IMR-90 (cell line): ENCODE results near the gene HAUS7. TPM values are rescaled to one million over a fixed set of nuclear protein-coding genes. Genes with fewer than 3 reads are reported as not detected.

Experiments
- ATAC-seq: fragments of 200-7000 bp; cut with Tn5 transposase; 2 replicates; pipeline ENCODE4 v1.9.1; 2020; ENCODE audit warnings: low read depth, mild to moderate bottlenecking, moderate library complexity
- BruUV-seq: library from RNA; stranded (reverse); fragments of 400-500 nt; replicated peaks from 2 replicates; lab custom pipeline; 2021; lab: Mats Ljungman, UMichigan
- CTCF ChIA-PET: fragments of 300-600 bp; formaldehyde crosslinking; extraction: SDS; loops from one replicate; lab custom pipeline; 2021; ENCODE audit warnings: antibody characterized with exemption; lab: Yijun Ruan, JAX
- POLR2A ChIA-PET: fragments of 300-600 bp; sonication (Branson Sonifier 250); formaldehyde crosslinking; loops from one replicate; lab custom pipeline; 2022; ENCODE audit warnings: antibody characterized with exemption; ENCODE audit not compliant: unreplicated experiment; lab: Charles Lee
- DNase-seq: peaks from one replicate; pipeline ENCODE4 v3.0.0; 2013
- H2AFZ ChIP-seq: replicated peaks from 2 replicates; pipeline ENCODE3; 2013; ENCODE audit warnings: low read length, mild to moderate bottlenecking; ENCODE audit not compliant: poor library complexity
- H2AK5ac ChIP-seq: 2 replicates; pipeline ENCODE4 v1.6.1; 2013; ENCODE audit warnings: low read depth, low read length, inconsistent platforms
- H2AK9ac ChIP-seq: replicated peaks from 2 replicates; pipeline ENCODE3; 2013; ENCODE audit warnings: mild to moderate bottlenecking, low read depth, low read length, moderate library complexity; ENCODE audit not compliant: poor library complexity
- H2BK120ac ChIP-seq: 2 replicates; pipeline ENCODE4 v1.6.1; 2013; ENCODE audit warnings: low read depth, low read length, inconsistent platforms
- H2BK15ac ChIP-seq: 3 replicates; pipeline ENCODE4 v1.6.1; 2013; ENCODE audit warnings: low read depth, low read length, inconsistent platforms
- H2BK20ac ChIP-seq: 2 replicates; pipeline ENCODE4 v1.6.1; 2013; ENCODE audit warnings: low read depth, mild to moderate bottlenecking, inconsistent platforms, low read length, moderate library complexity
- H2BK5ac ChIP-seq: 2 replicates; pipeline ENCODE4 v1.6.1; 2013; ENCODE audit warnings: mild to moderate bottlenecking, low read depth, low read length, inconsistent platforms; ENCODE audit not compliant: poor library complexity, severe bottlenecking
- H3K14ac ChIP-seq: replicated peaks from 2 replicates; pipeline ENCODE4 v1.6.1; 2013; ENCODE audit warnings: low read depth, low read length, inconsistent platforms
- H3K18ac ChIP-seq: 2 replicates; pipeline ENCODE4 v1.6.1; 2013; ENCODE audit warnings: low read depth, low read length, control low read depth
- H3K23ac ChIP-seq: 2 replicates; pipeline ENCODE4 v1.6.1; 2013; ENCODE audit warnings: low read depth, low read length, inconsistent platforms
- H3K27ac ChIP-seq: 2 replicates; pipeline ENCODE4 v1.5.1; 2013; ENCODE audit warnings: mild to moderate bottlenecking, control low read depth, low read length; ENCODE audit not compliant: insufficient read depth
- H3K27me3 ChIP-seq: 2 replicates; pipeline ENCODE4 v1.6.1; 2013; ENCODE audit warnings: low read length; ENCODE audit not compliant: control insufficient read depth, insufficient read depth
- H3K36me3 ChIP-seq: 2 replicates; pipeline ENCODE4 v1.6.1; 2013; ENCODE audit warnings: low read length, mixed read lengths; ENCODE audit not compliant: control insufficient read depth, insufficient read depth
- H3K4ac ChIP-seq: 2 replicates; pipeline ENCODE4 v1.6.1; 2013; ENCODE audit warnings: low read depth, low read length, inconsistent platforms
- H3K4me1 ChIP-seq: 2 replicates; pipeline ENCODE4 v1.6.1; 2013; ENCODE audit warnings: low read length, mixed read lengths; ENCODE audit not compliant: control insufficient read depth, insufficient read depth
- H3K4me2 ChIP-seq: 2 replicates; pipeline ENCODE4 v1.6.1; 2013; ENCODE audit warnings: low read depth, mild to moderate bottlenecking, control low read depth, low read length, moderate library complexity
- H3K4me3 ChIP-seq: 2 replicates; pipeline ENCODE4 v1.5.1; 2013; ENCODE audit warnings: low read depth, mild to moderate bottlenecking, control low read depth, low read length, moderate library complexity; ENCODE audit not compliant: insufficient read depth
- H3K56ac ChIP-seq: 2 replicates; pipeline ENCODE4 v1.6.1; 2013; ENCODE audit warnings: low read length, inconsistent platforms; ENCODE audit not compliant: insufficient read depth; ENCODE audit errors: extremely low read depth
- H3K79me1 ChIP-seq, 2 experiments: 2 replicates each; pipeline ENCODE4 v1.6.1; 2013; ENCODE audit warnings: low read length in 2 of 2, inconsistent platforms in 1 of 2, low read depth in 1 of 2
- H3K9ac ChIP-seq: 2 replicates; pipeline ENCODE4 v1.6.1; 2013; ENCODE audit warnings: low read depth, low read length, control low read depth
- H3K9me1 ChIP-seq: 2 replicates; pipeline ENCODE4 v1.6.1; 2013; ENCODE audit warnings: low read length, inconsistent platforms; ENCODE audit not compliant: insufficient read depth
- H3K9me3 ChIP-seq: 2 replicates; pipeline ENCODE4 v1.6.1; 2013; ENCODE audit warnings: low read length; ENCODE audit not compliant: control insufficient read depth, insufficient read depth
- H4K20me1 ChIP-seq: 2 replicates; pipeline ENCODE4 v1.6.1; 2013; ENCODE audit warnings: low read length, inconsistent platforms; ENCODE audit not compliant: insufficient read depth
- H4K5ac ChIP-seq: 2 replicates; pipeline ENCODE4 v1.6.1; 2013; ENCODE audit warnings: mild to moderate bottlenecking, low read depth, low read length, control low read depth
- H4K8ac ChIP-seq, 2 experiments: 2 replicates each; pipeline ENCODE4 v1.6.1; 2013; ENCODE audit warnings: low read depth in 2 of 2, low read length in 2 of 2, control low read depth in 1 of 2, inconsistent platforms in 1 of 2
- H4K91ac ChIP-seq: 2 replicates; pipeline ENCODE4 v1.6.1; 2013; ENCODE audit warnings: low read depth, low read length, inconsistent platforms; ENCODE audit not compliant: insufficient read depth
- CEBPB ChIP-seq: IDR thresholded peaks from 2 replicates; pipeline ENCODE4 v1.6.1; 2012; ENCODE audit warnings: low read depth, low read length, improper control_type of control experiment
- MAZ ChIP-seq: IDR thresholded peaks from 2 replicates; pipeline ENCODE4 v1.6.1; 2012; ENCODE audit warnings: low read depth, mild to moderate bottlenecking, low read length, improper control_type of control experiment, moderate library complexity, borderline replicate concordance
- RCOR1 ChIP-seq: IDR thresholded peaks from 2 replicates; pipeline ENCODE4 v1.6.1; 2012; ENCODE audit warnings: mild to moderate bottlenecking, low read length, improper control_type of control experiment; ENCODE audit not compliant: insufficient replicate concordance
- WGBS, 2 experiments: methylation state at CpG; one replicate each; pipeline versions ENCODE4 v1.1.5 to v1.1.7; 2013; ENCODE audit warnings: missing lambda C conversion rate in 2 of 2; ENCODE audit not compliant: insufficient read length in 1 of 2; ENCODE audit errors: extremely low coverage in 2 of 2; 5-methylcytosine and 5-hydroxymethylcytosine counted together
- dilution Hi-C: fragments of 300-500 bp; cut with HindIII; formaldehyde crosslinking; loops from one replicate; pipeline ENCODE4 v1.14.3; 2018; ENCODE audit warnings: low sequenced_read_pairs; ENCODE audit not compliant: unreplicated experiment
- in situ Hi-C: fragments of 300-500 bp; cut with MboI; formaldehyde crosslinking; loops from 3 replicates; pipeline ENCODE4 v1.14.3; 2019; ENCODE audit warnings: low sequenced_read_pairs, inconsistent platforms, mixed read lengths
- intact Hi-C: fragments of 100-400 bp; cut with micrococcal nuclease; formaldehyde crosslinking; loops from 2 replicates; pipeline ENCODE4 v1.10.0; 2022
- polyA plus RNA-seq, 3 experiments: library from polyadenylated mRNA; depleted of rRNA; stranded (reverse); fragments of >200 nt; gene quantifications; 2 replicates each; pipeline ENCODE4 v1.2.3, GENCODE V29; 2012; ENCODE audit warnings: low replicate concordance in 1 of 3
- total RNA-seq: library from RNA; depleted of rRNA; stranded (reverse); fragments of >200 nt; gene quantifications from 2 replicates; pipeline ENCODE4 v1.2.3, GENCODE V29; 2012
- TF ChIP-seq, protein P1 (sequence below): fragments of 150-350 bp; IDR thresholded peaks from 2 replicates; pipeline ENCODE4 v1.6.1; 2017; ENCODE audit warnings: mild to moderate bottlenecking, antibody characterized with exemption, low read length, low read depth

Gene HAUS7
- total and polyA plus RNA-seq, 2 of the 4 experiments (the other 2 are of a cell fraction): 10.8 to 25.9 TPM

GRCh38 chrX:153490217-153490930, 20.0 kb upstream of the HAUS7 start:
- ChIA-PET CTCF (no interaction called here), POLR2A (no interaction called here)
- Histone ChIP-seq H4K5ac (peak overlapping the region; percentile 39; the same call in 1 of the 2 replicates), H3K9me1 (peaks cover 9% of the 10 kb centered on the region), H3K4ac (no peak overlapping the region; the same call in 1 of the 2 replicates), H2BK5ac (no peak overlapping the region), H4K8ac (0 out of 4 replicates have a peak overlapping the region, but pooled peaks of 1 of the 2 experiments have one; percentile 33), H3K18ac (no peak overlapping the region), H3K79me1 (peaks cover 0 to 7% of the 10 kb centered on the region in 2 experiments; a peak in 1 of 4 replicates), H3K27ac (no peak overlapping the region), H3K36me3 (no peaks in the 10 kb centered on the region), H3K4me1 (peaks cover 32% of the 10 kb centered on the region), H2AFZ (no peak overlapping the region), H3K4me2 (no peak overlapping the region), H2BK15ac (no peak overlapping the region), H3K4me3 (no peak overlapping the region), H4K91ac (no peak overlapping the region), H3K23ac (no peak overlapping the region), H3K27me3 (no peaks in the 10 kb centered on the region), H2AK9ac (no peak overlapping the region), H2BK20ac (peak overlapping the region; percentile 35; the same call in 1 of the 2 replicates), H3K56ac (no peak overlapping the region), H2AK5ac (peak overlapping the region; percentile 0; the same call in 1 of the 2 replicates), H3K9ac (no peak overlapping the region), H4K20me1 (no peaks in the 10 kb centered on the region), H2BK120ac (no peak overlapping the region), H3K9me3 (no peaks in the 10 kb centered on the region; the same call in 1 of the 2 replicates), H3K14ac (no peak overlapping the region)
- ATAC-seq (no peak), DNase-seq (no peak)
- in situ Hi-C loops: no loop called here
- dilution Hi-C loops: no loop called here
- BruUV-seq: no TSS peak
- no peak for TF ChIP-seq MAZ
- no peak for TF ChIP-seq CEBPB
- TF ChIP-seq, protein P1, sequence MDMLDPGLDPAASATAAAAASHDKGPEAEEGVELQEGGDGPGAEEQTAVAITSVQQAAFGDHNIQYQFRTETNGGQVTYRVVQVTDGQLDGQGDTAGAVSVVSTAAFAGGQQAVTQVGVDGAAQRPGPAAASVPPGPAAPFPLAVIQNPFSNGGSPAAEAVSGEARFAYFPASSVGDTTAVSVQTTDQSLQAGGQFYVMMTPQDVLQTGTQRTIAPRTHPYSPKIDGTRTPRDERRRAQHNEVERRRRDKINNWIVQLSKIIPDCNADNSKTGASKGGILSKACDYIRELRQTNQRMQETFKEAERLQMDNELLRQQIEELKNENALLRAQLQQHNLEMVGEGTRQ: no peak
- no peak for TF ChIP-seq RCOR1
- WGBS, 2 experiments: 91% methylated on average over 8 of the region's 20 CpGs; no CpG with 5 or more reads in 1 of the 2 experiments
- intact Hi-C loops: no loop called here
